Activated CD4-positive, alpha-beta T cell treated with anti-CD3 and anti-CD28 coated beads for 24 hours (primary cell): ENCODE data around the gene RBM10.

ENCODE experiments used
- DNase-seq, 2 donors: peaks; one replicate each; pipeline ENCODE4 v3.0.0-alpha.2; 2020; ENCODE audit warnings: low read depth in 2 of 2

The RBM10 gene

DNA sequence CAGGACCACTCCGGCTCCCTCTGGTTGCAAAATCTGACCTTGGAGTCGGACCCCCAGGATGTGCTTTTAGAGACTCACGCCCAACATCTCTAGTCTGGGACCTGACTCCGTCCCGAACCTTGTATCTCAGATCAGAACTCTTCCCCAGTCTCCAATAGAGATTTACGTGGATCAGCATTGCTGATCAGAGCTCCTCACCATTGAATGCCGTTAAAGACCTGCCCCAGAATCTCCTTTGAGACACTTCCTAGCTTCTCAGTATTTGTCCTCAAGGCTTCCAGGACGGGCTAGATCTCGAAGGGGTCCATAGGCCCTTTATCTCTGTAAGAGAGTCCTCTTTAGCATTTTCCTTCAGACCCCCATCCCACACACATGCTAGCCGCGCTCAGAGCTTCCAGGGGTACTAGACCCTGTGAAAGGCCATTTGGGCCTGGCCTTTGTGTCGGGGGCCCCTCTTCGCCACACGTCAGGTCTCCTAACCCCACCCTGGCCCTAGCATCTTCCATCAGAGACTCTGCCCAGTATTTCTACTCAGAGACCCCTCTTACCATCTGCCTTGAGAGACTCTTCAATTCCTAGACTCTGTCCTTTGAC is 49.3 kb downstream of the RBM10 start:
- DNase-seq, result no peak

DNA sequence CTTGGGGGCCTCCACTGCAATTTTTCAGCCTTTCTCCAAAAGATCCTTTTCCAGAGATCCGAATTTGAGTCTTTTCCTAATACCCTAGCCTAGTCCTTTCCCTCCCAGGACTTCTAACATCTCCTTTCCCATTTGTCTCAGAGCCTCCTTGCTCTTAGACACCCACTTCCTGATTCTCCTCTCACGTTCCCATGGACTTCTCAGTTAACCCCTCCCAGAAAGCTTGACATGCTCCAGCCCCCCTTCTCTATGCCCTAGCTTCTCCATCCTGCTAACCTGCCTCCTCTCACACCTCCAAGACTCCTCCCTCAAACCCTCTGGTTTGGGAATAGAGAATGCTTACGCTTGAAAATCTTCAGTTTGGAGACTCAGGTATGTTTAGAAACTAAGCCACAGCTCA is 51.1 kb downstream of the RBM10 start:
- no peak for DNase-seq

DNA sequence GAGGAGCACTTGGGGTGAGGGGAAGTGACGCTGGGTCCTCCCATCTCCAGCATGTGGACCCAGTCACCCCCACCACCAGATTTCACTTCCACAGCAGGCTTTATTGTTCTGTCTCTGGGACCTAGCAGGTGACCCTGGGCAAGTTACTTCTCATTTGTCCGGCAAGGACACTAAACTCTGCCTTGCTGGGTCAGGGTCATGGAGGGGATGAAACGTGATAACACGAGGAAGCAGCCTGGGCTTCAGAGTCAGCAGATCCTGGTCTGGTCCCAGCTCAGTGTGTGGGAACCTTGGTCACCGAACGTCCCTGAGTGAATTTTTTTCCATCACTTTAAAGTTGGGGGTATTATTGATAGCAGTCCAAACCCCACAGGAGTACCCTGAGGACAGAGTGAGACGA is 52.5 kb downstream of the RBM10 start:
- DNase-seq, result no peak

DNA sequence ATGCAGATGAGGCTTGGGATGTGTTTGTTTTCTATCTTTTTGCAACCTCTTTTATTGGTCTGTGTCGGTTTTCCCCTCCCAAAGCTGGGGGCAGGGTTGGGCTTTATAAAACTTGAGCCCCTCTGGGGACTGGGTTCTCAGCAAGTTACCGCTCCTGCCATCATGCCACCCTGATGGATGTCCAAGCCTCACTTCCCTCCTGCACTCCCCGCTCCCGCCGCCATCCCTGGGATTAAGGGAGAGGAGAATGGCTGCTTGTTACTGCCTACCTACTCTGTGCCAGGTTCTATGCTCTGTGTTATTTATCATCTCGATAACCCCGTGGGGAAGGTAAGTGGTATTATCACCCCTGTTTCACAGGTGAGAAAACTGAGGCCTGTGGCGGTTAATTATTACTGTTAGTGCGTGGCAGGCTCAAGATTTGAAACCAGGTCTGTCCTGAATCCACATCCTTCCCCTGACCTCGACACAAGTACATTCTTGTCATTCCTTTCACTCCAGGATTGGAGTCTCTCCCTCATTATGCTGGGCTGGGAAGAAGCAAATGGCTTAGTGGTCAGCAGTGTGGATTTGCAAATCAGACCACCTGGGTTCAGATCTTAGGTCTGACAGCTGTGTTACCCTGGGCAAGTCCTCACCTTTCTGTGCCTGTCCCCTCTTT is 53.1 kb downstream of the RBM10 start:
- no peak for DNase-seq

DNA sequence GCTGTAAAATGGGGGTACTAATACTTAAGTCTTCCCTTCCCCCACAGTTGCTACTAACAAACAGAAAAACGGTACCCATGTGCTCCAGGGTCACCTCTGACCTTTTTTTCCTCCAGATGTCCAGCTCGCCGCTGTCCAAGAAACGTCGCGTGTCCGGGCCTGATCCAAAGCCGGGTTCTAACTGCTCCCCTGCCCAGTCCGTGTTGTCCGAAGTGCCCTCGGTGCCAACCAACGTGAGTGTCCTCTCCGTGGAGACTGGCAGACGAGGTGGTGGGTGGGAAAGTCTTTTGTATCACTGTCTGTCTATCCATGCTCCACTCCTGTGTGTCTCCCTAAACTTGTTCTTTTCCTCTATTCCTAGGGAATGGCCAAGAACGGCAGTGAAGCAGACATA is 53.7 kb downstream of the RBM10 start:
- no peak for DNase-seq

DNA sequence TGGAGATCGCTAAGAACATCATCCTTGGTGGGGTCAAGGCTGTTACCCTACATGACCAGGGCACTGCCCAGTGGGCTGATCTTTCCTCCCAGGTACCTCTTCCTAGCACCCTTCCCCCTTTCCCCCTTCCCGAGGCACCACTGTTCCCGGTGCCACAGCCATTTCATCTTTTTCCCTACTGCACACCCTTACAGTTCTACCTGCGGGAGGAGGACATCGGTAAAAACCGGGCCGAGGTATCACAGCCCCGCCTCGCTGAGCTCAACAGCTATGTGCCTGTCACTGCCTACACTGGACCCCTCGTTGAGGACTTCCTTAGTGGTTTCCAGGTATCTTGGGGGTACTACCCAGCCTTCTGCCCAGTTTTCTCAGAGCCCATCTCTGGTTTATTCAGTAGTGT is 54.3 kb downstream of the RBM10 start:
- DNase-seq, result no peak

DNA sequence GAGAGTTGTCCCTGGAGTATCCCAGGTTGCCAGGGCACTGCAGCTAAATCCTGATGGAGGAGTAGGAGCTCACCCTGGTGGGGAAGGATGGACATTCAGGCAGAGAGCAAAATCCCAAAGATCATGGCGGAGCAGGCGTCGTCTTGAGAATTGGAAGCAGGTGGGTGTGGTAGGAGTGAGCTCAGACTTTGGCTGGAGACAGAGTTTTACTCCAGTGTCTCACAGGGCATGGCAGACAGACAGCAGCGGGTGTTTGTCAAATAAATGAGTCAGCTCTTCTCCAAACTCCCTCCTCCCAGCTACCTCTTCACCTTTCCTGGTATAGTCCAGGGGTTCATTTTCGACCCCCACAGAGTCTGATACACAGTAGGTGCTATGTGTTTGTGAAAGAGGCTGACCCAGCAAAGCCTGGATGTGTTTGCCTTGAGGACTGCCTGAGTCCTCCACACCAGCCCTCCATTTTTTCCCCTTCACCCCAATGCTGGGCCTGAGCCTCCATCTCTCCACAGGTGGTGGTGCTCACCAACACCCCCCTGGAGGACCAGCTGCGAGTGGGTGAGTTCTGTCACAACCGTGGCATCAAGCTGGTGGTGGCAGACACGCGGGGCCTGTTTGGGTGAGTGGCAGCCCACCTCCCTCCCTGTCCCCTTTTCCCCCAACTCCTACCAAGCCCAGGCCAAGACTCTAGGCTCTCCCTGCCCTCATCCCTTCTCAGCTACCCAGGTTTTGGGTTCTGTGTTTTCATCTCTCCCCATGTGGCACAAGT is 55.5 kb downstream of the RBM10 start:
- no peak for DNase-seq

DNA sequence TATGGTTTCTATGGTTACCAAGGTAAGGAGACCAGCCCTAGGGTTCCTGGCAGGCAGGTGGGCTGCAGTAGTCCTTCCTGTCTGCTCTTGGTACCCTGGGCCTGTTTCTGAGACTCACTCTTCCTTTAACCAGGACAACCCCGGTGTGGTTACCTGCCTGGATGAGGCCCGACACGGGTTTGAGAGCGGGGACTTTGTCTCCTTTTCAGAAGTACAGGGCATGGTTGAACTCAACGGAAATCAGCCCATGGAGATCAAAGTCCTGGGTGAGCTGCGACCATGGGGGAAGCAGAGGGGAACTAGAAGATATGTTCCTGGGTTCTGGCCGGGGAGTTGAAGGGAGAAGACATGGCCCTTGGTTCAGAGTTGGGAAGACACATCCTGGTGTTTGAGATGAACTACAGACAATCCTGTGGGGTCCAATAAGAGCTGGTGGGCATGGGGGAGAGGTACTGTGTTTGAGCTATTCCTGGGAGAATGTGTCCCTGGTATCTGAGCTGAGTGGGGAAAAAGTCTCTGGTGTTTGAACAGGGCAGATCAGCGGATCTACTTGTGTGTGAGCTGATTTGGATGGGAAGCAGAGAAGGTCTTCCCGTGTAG is 56.4 kb downstream of the RBM10 start:
- DNase-seq, result no peak

DNA sequence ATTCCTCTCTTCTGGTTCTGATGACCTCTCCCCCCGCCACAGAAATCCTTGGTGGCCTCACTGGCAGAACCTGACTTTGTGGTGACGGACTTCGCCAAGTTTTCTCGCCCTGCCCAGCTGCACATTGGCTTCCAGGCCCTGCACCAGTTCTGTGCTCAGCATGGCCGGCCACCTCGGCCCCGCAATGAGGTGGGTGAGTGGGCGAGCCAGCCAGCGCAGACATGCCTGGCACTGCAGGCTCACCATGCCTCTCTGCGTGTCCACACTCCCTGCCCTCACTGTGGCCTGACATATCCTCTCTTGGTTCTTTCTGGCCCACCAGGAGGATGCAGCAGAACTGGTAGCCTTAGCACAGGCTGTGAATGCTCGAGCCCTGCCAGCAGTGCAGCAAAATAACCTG is 57.3 kb downstream of the RBM10 start:
- DNase-seq, result no peak

DNA sequence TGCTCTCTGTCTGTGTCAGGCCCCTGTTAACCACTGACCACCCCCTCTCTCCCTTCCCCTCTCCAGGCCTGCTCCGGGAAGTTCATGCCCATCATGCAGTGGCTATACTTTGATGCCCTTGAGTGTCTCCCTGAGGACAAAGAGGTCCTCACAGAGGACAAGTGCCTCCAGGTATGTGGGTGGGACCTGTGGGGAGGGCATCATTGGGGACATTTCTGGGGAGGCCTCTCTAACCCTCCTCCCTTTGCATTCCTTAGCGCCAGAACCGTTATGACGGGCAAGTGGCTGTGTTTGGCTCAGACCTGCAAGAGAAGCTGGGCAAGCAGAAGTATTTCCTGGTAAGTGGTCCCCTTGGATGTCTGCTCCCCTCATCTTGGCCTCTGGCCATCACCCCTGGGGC is 57.9 kb downstream of the RBM10 start:
- DNase-seq, result no peak

DNA sequence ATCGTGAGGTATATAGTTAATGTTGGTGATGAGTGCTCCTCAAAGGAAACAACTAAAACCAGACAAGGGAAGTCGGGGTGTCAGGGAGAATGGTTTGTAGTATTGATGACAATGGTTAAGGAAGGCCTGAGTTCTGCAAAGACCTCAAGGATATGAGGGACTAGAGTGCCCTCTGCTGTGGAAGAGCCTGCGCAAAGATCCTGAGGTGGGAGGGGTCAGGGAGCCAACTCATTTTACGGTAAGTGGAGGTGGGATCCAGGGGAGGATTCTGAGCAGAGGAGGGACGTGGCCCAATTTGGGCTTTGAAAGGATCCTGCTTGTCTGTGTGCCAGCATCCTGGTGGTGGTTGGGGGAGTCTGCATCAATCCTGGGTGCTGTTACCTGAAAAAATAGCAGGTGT is 59.9 kb downstream of the RBM10 start:
- DNase-seq, result no peak

DNA sequence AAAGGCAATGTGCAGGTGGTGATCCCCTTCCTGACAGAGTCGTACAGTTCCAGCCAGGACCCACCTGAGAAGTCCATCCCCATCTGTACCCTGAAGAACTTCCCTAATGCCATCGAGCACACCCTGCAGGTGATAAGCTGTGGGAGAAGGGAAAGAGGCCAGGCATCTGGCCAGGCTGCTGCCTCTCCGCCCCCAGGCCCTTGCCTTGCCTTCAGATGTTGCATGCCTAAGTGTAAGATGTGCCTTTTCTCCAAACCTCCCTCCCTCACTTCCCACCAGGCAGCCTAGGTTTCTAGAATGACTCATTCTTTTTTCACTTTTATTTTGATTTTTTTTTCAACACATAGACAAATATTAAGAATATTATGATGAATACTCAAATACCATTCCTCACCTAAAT is 61.3 kb downstream of the RBM10 start:
- no peak for DNase-seq

DNA sequence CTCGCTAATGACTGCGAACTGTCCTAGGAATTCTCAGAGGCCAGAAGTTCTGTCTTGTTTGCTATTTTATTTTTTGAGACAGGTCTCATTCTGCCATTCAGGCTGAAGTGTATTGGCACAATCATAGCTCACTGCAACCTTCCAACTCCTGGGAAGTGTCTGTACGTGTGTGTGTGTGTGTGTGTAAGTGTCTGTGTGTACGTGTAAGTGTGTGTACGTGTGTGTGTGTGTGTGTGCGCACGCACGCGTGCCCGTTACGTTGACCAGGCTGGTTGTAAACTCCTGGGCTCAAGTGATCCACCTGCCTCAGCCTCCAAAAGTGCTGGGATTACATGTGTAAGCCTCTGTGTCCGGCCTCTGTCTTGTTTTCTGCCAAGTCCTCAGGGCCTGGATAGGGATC is 63.1 kb downstream of the RBM10 start:
- no peak for DNase-seq

DNA sequence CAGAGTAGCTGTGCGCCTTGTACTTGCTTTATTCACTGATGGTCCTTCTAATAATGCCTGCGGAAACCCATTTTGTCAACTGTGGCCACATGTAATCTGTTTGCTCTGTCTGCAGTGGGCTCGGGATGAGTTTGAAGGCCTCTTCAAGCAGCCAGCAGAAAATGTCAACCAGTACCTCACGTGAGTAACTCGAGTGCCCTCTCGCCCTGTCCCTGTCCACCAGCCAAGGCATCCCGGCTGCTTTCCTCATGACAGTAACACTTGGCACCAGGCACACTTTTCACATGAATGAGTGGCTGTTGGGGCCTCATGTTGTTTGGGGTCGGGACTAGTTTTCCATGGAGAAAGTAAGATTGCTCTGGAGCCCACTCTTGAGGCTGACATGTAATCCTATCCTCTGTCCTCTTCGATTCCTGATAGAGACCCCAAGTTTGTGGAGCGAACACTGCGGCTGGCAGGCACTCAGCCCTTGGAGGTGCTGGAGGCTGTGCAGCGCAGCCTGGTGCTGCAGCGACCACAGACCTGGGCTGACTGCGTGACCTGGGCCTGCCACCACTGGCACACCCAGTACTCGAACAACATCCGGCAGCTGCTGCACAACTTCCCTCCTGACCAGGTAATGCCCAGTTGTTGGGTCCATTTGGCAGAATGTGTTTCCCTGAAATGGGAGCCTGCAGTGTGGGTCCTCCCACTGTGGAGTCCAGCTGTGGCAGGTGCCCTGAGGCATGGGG is 64.7 kb downstream of the RBM10 start:
- no peak for DNase-seq

DNA sequence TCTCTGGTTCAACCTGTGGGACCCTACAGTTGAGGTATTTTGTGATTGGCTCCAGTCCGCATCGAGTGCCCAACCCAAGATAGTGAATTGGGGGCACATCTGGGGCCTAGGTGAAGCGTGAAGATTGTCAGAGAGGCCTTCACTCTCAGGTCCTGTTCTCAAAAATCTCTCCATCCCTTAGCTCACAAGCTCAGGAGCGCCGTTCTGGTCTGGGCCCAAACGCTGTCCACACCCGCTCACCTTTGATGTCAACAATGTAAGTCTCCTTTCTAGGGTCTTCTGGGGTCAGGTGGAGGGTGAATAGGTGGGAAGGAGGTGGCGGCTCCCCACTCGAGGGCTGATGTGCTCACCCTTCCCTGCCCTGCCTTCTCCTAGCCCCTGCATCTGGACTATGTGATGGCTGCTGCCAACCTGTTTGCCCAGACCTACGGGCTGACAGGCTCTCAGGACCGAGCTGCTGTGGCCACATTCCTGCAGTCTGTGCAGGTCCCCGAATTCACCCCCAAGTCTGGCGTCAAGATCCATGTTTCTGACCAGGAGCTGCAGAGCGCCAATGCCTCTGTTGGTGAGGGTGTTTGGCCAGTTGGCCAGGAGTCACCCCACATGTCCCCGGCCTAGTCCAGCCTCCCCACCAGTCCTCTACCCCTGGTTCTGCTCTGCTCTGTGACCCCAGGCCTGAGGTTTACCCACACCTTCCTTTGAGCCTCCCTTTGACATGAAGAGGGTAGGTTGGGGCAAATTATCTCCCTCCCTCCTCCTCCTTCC is 65.8 kb downstream of the RBM10 start:
- DNase-seq, result no peak

DNA sequence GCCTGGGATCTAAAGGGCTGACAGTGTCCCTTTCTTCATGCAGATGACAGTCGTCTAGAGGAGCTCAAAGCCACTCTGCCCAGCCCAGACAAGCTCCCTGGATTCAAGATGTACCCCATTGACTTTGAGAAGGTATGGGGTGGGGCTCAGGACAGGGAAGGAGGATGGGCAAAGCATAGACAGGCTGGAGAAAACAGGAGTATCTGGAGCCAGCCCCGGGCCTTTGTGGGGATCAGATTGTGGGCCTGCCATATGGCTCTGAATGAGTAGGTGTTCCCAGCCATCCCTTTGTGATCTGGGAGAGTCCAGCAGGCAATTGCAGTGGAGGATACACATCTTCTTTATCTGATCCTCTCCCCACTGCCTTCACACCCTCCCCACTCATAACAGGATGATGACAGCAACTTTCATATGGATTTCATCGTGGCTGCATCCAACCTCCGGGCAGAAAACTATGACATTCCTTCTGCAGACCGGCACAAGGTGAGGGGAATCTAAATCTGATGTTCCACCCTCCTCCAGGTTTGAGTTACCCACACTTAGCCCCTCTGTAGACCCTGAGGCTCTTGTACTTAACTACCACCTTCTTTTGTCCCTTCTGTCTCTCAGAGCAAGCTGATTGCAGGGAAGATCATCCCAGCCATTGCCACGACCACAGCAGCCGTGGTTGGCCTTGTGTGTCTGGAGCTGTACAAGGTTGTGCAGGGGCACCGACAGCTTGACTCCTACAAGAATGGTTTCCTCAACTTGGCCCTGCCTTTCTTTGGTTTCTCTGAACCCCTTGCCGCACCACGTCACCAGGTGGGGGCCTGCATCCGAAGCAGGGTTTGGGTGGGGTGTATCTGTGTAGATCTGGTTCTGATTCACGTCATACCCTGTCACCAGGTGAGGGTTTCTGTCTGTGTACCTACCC is 67.6 kb downstream of the RBM10 start:
- DNase-seq, result no peak

DNA sequence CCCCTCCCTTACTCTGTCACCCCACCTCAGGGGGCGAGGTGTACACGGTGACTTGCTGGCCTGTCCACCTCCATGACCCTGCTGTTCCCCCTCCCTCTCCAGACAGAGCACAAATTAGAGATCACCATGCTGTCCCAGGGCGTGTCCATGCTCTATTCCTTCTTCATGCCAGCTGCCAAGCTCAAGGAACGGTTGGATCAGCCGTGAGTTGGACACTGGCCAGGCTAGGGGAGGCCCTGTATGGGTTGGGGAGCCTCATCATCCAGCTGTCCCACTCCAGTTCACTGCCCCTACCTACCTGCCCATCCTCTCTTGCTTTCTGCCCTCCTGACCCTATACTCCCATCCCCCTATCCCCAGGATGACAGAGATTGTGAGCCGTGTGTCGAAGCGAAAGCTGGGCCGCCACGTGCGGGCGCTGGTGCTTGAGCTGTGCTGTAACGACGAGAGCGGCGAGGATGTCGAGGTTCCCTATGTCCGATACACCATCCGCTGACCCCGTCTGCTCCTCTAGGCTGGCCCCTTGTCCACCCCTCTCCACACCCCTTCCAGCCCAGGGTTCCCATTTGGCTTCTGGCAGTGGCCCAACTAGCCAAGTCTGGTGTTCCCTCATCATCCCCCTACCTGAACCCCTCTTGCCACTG is 69.5 kb downstream of the RBM10 start:
- DNase-seq, result no peak

DNA sequence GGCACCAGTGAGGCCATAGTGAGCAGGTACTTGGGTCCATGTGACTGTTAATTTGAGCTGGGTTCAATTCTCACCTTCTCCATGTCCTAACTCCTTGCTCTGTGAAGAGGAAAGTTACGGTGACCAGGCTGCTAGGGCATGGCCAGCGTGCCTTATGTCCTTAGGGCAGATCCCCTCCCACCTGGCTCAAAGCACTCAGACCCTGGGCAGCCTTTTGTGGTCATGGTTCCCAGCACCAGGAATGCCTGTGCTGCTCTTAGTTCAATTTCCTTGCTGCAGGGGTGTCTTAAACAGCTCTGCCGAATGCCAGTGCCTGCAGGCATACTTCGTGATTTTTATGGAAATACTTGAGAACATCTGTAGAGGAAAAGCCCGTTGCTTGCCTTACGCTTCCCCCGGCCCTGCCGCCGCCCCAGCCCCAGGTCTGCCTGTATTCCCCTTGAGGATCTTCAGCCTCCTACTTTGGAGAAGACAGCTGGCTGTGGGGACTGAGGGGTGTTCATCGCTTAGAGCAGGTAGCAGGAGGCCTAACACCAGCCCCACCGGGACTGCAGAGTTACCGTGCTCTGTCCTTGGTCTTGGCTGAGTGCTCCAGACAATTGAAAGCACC is 70.4 kb downstream of the RBM10 start:
- DNase-seq, result no peak

DNA sequence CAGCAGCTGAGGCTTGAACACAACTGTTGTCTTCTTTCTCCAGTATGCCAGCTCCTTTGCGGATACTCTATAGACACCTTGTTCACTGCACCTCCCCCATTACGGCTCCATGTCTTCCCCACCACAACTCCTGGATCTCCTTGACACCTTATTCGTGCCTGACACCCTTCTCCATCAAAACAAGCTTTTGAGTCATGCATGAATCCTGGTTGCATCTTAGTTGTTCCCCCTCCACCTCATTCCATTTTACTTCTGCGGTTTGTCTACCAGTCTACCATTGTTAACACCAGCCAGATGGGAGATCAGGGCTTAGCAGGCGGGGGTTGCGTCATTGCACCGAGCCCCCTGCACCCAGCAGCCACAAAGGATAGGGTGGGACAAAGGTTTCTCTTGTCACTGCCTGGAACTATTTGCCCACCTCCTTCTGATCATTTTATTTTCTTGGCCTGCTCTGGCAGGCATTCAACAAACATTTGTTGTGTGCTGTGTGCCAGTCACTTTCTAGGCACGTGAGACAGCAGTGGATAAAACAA is 71.4 kb downstream of the RBM10 start:
- DNase-seq, result no peak
